Measurements from ENCODE around the gene RAB3A.

Gene RAB3A, protein sequence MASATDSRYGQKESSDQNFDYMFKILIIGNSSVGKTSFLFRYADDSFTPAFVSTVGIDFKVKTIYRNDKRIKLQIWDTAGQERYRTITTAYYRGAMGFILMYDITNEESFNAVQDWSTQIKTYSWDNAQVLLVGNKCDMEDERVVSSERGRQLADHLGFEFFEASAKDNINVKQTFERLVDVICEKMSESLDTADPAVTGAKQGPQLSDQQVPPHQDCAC

GRCh38 chr19:18203863-18204393 lies at the start of gene RAB3A:
Gene RAB3A, minus strand, starts transcription at chr19:18204042. Its CDS starts 1,302 bp downstream, at chr19:18202740.
- peak; percentile 100 for DNase-seq

DNA sequence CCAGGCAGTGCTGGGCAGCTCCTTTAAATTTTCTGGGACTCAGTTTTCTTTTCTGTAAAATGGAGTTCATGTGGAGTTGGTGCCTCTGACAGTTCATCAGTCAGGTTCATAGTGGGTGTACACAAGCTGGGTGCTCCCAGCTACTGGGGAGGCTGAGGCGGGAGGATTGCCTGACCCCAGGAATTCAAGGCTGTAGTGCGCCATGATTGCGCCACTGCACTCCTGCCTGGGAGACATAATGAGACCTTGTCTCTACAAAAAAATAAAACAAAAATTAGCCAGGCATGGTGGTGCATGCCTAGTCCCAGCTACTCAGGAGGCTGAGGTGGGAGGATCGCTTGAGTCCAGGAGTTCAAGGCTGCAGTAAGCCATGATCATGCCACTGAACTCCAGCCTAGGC lies 49.3 kb upstream of the RAB3A start:
- DNase-seq, result no peak

DNA sequence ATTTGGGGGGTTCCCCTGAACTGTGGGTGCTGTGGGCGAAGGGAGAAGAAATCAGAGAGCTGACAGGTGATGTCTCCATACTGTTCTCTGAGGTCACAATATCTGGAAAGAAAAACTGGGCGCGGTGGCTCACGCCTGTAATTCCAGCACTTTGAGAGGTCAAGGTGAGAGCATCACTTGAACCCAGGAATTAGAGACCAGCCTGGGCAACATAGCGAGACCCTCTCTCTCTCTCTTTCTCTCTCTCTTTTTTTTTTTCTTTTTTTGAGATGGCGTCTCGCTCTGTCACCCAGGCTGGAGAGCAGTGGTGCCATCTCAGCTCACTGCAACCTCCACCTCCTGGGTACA lies 48.5 kb upstream of the RAB3A start:
- DNase-seq, result no peak

GRCh38 chr19:18251587-18252369 lies 47.9 kb upstream of the RAB3A start:
- peak; percentile 37 for DNase-seq

DNA sequence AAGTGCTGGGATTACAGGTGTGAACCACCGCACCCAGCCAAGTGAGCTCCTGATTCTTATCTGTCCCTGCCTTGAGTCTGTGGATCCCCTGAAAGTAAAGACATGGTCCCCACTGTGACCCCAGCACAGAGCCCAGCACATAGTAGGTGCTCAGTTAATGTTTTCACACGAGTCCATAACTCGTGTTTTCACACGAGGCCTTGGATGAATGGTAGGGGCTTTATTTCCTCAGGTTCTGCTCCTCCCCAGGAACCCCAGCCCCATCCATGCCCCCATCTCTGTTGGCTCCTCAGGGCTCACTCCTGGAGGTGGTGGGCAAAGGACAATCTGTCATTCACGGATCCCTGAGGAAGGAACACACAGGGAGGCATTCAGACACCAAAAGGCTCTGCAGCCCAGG lies 46.0 kb upstream of the RAB3A start:
- no peak for DNase-seq

GRCh38 chr19:18245297-18245696 lies 41.5 kb upstream of the RAB3A start:
- no peak for DNase-seq

- no peak for DNase-seq
These were observed 35.5 kb upstream of the RAB3A start for GRCh38 chr19:18239303-18239702.

- no peak for DNase-seq
These were observed 30.4 kb upstream of the RAB3A start for GRCh38 chr19:18234194-18234593.

DNA sequence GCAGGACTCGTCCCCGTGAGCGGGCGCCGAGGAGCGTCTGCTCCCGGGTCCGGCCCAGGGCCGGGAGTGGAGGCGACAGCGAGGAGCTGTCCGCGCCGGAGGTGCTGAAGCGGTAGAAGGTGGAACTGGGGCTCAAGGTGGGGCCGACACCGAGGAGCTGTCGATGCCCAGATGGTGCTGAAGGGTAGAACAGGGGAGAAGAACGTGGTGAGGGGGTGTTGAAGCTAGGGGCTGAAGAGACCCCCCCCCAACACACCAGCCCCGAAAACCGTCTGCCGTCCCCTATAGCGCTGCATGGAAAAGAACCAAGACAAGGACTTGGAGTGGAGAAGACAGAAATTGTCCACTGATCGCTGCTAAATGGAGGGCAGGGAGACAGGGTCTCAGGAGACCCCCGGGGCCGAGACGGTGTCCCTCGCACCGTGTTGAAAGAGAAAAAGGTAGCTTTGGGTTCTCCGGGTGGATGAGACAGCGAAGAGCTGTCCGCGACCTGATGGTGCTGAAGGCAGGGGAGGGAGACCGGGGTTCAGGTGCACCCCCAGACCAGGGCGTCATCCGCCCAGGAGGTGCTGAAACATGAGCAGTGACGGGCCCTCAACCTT lies 29.5 kb upstream of the RAB3A start:
- no peak for DNase-seq

DNA sequence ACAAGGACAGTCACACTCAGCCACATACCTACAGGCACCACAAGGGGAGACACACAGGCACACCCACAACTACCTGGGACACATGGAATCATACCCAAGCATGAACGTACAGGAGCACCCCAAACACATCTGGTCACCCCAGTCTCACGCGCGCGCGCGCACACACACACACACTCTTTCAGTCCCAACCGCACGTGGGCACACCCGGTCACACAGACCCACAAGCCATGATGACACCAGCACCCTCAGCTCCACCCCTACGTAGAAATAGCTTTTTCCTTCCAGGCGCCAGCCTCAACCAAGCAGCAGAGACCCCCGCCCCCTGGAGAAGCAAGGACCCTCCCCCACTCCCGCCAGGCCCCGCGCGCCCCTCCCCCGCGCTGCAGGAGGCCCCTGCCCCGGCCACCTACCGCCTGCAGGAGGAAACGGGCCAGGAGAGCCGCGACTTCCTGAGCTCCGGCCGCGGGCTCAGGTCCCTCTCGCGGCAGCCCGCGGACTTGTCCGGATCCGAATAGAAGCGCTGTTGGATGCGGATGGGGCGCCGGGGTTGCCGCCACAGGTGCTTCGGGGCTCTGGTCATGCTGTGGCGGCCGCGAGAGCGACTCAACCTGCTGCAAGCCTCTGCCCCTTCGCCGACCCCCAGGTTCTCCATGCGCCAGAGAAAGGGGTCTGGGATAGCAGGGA lies 28.8 kb upstream of the RAB3A start:
- DNase-seq, result no peak

DNA sequence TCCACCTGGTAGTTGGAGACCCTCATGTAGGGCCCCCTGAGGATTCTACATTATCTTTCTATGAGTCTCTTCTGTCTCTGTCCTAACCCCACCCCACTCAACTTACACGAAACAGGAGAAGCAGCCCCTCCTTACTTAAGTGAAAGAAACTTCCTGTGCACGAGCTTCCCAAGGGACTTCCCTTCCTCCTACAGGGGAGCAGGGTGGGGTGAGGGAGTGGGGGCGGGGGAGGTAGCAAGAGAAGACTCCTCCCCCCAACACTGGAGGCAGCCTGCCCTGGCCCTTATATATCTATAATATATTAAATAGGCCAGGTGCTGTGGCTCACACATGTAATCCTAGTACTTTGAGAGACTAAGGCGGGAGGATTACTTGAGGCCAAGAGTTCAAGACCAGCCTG lies 27.9 kb upstream of the RAB3A start:
- no peak for DNase-seq

DNA sequence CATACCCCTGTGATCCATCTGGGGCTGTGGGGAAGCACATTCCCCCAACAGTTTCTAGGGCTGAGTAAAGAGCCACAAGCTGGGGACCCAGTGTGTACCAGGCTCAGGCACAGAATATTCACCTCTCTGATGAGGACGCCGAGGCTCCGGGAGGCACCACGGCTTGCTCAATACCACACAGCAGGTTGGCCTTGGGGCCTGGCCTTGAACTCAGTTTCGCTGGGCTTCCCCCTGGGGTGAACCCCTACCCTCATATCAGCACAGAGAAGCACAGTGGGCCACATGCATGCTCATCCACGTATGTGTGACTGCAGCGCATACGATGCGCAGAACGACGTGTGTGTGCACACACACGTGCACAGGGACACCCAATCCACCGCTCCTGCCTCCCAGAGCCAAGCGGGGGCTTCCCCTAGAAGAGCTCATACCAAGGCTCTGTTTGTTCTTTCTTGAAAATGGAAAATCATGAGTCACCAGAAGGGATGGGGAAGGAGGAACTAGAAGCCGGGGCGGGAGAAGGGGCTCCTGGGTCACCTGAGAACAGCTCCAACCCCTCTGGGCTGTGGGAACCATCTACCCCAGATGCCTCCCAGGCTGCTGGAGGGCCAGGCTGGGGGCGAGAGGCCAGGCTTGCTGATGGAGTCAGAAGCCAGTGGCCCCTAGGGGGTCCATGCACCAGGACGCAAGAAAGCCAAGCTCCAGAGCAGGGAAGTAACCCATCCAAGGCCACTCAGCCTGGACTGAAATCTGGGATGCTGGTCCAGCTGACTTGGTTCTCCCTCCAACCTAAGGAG lies 27.3 kb upstream of the RAB3A start:
- DNase-seq, result no peak

GRCh38 chr19:18229915-18230314 lies 26.1 kb upstream of the RAB3A start:
- DNase-seq, result no peak

DNA sequence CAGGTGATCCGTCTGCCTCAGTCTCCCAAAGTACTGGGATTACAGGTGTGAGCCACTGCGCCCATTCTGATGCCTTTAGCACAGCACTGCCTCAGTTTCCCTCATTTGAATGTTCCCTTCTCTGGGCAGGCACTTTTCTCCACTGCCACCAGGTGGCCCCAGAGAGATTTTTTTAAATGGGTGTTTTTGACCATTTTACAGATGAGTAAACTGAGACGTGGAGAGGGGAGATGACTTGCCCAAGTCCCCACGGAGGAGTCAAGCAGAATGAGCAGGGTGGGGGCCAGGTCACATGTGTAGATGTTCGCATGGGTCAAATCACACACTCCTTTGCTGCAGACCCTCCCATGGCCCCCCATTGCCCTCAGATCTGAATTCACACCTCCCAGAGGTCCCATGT lies 25.6 kb upstream of the RAB3A start:
- no peak for DNase-seq

- DNase-seq, result no peak
These were observed 24.0 kb upstream of the RAB3A start for GRCh38 chr19:18227781-18228271.

GRCh38 chr19:18226956-18227780 lies 23.3 kb upstream of the RAB3A start:
- no peak for DNase-seq

DNA sequence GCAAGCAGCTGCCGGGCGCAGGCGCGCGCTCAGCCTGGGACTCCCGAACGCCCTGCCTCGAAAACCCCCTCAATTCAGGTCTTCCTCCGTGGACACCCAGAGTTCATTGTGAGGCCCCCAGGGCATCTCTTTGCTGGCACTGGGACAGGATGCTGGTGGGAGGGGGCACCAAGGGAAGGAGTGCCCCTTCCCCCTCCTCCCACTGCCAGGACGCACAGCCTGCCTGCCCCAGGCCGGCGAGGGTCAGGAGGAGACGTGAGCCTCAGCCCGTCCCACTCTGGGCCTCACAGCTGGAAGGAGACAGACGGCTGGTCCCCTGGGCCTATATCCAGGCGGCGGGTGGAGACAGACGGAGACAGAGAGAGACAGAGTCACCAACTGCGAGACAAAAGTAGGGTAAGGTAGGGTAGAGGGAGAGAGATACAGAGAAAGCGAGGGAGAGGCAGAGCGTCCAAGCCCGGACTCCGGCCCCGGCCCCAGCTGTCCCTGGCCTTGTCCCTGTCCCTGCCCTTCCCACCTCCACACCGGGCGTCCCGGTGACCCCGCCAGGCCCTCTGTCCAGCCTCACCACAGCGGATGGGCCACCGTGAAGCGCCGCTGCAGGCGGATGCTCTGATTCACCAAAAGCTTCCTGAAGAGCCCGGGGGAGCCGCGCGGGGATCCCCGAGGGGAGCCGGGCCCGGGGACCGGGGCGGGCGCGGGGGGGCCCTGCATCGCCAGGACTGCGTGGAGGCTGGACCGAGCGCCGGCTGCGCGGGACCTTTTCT lies 22.0 kb upstream of the RAB3A start, which contains the start of gene PDE4C:
Gene PDE4C (minus strand): TSS at position 737 of the 767 bp plus-strand sequence. CDS start 23 bp downstream, at position 714.
- DNase-seq, result no peak

DNA sequence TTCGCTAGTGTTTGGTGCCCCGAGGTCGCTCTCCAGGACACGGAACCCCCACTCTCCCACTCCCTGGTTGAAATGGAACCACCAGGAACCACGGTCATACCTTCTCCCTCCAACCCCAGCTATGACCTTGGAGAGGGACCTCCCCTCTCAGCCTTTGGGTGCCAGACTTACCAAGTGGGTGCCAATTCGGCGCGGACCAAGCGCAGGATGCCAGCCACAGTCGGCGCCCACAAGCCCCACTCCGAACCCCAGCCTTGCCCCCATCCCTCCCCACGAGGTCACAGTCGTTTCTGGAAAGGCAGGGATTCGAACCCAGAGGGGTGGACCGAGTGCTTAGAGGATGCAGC lies 21.5 kb upstream of the RAB3A start:
- DNase-seq, result no peak

DNA sequence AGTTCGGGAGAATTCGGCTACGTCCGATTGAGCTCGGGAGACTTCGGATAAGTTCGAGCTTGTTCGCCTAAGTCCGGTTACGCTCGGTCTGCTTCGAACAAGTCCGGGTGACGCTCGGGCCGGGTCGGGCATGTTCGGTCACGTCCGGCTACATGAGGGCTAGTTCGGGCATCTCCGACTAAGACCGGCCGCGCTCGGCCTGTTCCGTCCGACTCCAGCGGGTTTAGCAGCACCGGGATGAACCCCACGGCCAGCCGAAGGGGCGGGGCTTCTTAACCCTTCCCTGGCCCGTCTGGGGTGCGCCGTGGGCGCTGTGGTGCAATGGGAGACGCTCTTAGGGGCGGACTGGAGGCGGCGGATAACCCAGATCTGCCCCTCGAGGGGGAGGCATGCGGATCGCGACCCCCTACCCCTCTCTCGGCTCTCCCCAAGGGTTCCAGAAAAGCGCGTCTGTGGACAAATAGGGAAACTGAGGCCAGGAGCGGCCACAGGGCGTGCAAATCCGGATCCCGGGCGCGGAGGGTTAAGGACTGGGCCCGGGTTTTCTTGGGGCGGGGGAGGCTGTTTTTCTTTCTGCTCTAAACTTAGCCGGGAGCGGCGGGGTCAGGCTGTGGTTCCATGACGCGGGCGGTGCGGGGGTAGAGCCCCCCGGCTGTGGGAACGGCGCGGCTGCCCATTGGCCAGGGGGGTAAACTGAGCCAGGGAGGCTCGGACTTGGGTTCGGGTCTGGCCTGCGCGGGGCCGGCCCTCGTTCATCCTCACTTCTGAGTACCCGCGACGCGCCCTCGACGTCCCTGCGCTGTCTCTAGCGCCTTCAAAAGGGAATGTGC lies 20.9 kb upstream of the RAB3A start:
- DNase-seq, result peak; percentile 95
